HG03196 (cell line): Measurements from ENCODE around the gene METTL9.
"Not testable (repeated sequence)": the region's sequence is repeated elsewhere in the genome, so short reads cannot be mapped to it uniquely, and the experiment has no call there.

Experiments
- ATAC-seq: cut with Tn5 transposase; IDR thresholded peaks from one replicate; pipeline ENCODE4 v1.9.1; 2021; ENCODE audit not compliant: unreplicated experiment

METTL9 gene

DNA sequence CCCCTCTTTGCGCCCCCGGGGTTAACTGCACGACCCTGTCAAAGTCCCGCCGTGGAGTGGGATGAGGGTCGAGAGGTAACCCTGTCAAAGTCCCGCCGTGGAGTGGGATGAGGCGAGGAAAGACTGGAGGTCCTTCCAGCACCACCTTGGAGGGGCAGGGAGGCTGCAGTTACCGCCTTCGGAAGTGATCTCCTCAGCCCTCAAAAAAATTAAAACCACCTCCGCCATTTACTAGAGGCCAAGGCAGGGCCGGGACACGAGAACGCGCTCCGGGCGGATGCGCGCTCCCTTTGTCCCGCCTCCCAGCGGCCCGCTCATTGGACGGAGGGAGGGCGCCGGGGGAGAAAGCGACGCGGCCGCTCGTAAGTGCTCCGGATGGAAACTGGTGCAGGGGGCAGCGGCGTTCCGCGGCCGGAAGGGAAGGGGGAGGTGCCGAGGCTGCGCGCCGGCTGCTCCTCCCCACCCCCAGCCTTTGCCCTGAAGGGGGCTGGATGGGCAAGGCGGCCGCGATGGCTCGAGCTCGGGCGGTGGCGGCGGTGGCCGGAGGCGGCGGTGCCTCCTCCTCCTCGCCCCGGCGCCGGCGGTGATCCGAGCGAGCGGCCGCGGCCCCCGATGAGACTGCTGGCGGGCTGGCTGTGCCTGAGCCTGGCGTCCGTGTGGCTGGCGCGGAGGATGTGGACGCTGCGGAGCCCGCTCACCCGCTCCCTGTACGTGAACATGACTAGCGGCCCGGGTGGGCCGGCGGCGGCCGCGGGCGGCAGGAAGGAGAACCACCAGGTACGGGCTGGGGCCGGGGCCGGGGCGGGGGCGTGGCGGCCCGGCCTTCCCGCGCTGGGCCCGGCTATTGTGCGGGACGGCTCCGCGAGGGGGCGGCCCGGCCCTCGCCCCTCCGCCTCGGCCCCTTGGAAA, at the start of gene METTL9:
Gene METTL9, plus strand, starts transcription at position 456 of the 909 bp plus-strand sequence. Its CDS starts 157 bp downstream, at position 613.
- ATAC-seq: peak; percentile 85

DNA sequence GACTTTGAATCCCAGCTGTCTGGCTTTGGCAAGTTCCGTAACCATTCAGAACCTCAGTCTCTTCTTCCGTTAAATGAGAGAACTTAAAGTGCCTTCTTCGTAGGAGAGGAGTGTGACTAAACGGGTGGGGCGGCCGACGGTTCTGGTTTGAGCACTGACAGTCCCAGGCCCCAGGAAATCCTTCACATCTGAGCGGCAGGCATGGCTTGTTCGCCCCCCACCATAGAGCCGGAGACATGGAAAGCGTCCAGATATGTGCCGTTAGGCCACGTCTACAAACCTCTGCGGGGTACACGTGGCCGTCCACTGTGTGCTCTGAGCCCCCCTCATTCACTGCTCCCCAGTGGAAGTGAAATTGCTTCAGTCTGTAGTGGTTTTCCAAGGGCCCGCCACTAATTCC, 49.4 kb upstream of the METTL9 start:
- not testable (repeated sequence) for ATAC-seq

DNA sequence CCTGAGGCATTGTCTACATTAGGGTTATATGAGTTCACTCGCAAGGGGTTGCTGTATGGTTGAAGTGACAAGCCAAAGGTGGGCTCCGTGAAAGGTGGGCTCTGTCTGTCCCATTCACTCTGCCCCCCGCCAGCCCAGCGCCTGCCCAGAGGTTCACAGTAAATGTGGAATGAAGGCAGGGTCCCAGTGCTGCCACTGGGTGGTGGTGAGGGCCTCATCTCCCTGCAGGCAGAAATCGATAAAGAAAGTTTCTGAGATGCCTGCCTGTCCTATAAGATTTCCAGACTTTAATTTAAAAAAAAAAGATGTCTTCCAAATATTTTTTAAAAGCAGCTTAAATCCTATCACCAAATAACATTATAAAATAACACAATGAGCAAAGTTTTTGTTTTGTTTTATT, 48.9 kb upstream of the METTL9 start:
- ATAC-seq: not testable (repeated sequence)

DNA sequence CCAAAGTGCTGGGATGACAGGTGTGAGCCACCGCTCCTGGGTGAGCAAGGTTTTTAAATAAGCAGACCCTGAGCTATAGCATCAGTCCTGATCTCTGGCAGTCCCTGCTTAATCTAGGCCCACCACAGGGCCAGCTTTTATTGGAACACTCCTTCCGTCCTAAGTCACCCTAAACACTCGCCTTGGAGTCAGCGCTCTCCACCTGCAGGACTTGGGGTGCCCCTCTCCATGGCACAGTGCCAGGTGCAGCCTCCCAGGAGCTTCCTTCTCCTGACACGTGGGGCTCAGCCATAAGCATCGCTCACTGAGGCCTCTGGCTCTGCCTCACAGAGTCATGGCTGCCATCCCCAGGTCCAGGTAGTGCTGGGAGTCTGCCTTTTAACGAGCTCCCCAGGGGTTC, 48.3 kb upstream of the METTL9 start:
- ATAC-seq: not testable (repeated sequence)

DNA sequence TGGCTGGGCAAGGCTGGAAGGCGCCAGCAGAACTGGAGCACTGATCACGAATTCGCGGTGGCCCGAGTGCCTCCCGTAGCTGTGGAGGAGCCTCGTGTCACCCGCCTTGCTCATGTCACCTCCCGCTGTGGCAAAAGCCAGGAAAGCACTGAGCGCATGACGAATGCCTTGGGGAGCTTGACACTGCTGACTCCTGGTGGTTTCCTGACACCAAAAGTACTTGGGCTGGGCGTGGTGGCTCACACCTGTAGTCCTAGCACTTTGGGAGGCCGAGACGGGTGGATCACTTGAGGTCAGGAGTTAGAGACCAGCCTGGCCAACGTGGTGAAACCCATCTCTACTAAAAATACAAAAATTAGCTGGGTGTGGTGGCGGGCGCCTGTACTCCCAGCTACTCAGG, 47.8 kb upstream of the METTL9 start:
- not testable (repeated sequence) for ATAC-seq

DNA sequence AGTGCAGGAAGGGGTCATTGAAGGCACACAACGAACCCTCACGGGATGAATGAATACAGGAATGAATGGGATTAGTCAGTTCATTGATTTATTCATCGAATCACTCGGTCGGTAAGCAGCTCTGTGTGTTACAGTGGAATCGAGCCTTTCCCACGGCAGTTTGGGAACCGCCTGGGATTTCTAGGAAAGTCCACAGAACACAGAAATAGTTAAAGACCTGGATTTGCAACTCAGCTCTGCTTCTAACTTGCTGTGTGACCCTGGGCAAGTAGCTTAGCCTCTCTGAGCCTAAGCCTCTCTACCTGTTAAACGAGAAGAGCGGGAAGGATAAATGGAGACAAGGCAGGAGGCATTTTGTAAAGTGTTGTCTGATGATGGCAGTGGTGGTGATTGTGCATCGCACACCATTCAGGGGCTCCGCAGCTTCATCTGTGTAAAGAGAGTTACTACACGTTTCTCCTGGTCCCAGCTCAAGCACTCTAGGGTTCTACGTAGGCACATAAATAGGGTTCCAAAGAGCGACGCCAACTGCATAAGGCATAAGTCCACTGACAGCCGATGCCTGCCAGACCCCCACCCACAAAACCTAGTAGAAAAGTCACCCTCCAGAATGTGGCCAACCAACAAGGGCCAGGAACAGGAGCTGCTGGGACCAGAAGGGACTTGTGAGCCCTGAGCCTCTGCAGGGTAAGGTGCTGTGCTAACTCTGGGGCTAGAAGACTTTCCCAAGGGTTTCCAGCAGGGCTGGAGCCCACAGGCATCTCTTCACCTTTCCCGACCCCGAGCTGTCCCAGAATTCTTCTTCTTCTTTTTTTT, 45.7 kb upstream of the METTL9 start:
- not testable (repeated sequence) for ATAC-seq

DNA sequence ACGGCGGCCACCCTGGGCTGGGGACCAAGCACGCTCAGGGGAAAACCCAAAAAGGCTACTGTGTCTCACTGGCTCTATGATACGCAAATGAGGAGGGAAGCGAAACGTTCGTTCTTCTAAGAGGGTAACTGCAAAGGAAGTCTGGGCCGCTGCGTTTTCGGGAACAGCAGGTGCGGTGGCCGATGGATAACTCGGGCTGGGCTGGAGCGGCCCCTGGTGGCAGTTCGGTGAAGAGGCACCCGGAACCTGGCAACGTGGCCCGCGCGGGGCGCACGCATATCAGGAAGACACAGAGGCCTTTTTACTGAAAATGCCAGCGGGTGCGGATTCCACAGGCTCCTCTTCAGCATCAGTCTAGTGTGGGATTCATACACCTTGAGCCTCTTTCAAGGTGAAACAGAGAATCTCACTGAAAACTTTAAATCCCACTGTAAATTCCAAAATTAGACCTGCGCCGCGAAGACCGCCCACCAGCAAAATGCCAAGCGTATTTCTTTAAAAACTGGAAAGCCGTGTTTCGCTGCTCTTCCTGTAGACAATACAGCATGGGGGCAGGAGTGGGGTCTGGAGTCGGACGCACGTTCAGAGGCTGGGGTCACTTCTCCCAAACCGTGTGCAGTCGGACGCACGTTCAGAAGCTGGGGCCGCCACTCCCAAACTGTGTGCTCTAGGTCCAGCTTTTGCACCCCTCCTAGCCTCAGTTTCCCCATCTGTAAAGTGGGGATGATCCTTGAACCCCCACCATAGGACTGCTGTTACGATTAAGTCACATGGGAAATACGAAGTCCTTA, 44.4 kb upstream of the METTL9 start:
- peak; percentile 90 for ATAC-seq

DNA sequence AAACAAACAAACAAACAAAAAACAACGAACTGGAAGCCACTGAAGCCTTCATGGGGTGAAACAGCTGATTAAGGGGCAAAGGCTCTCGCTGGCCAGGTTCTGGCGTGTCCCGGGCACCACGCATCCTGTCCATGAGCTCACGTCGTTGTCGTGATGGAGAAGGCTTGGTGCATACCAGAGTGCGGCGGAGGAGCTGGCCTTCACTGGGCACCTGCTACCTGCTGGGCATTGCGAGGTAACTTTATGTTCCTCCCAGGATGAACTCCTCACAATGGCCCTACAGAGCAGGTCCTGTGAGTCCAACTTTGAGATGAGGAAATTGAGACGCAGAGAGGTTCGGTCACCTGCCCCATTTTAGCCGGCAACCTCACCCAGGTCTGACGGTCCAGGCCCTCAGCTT, 43.8 kb upstream of the METTL9 start:
- not testable (repeated sequence) for ATAC-seq

DNA sequence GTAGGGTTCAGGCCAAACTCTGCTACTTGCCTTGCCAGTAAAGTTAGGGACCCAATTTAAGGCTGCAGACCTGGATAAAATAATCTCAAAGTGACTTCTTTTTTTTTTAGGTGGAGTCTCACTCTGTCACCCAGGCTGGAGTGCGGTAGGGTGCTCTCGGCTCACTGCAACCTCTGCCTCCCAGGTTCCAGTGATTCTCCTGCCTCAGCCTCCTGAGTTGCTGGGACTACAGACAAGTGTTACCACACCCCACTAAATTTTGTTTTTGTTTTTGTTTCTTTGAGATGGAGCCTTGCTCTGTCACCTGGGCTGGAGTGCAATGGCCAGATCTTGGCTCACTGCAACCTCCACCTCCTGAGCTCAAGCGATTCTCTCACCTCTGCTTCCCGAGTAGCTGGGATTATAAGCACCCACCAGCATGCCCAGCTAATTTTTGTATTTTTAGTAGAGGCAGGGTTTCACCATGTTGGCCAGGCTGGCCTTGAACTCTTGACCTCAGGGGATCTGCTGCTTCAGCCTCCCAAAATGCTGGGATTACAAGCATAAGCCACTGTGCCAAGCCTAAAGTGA, 43.3 kb upstream of the METTL9 start:
- not testable (repeated sequence) for ATAC-seq

DNA sequence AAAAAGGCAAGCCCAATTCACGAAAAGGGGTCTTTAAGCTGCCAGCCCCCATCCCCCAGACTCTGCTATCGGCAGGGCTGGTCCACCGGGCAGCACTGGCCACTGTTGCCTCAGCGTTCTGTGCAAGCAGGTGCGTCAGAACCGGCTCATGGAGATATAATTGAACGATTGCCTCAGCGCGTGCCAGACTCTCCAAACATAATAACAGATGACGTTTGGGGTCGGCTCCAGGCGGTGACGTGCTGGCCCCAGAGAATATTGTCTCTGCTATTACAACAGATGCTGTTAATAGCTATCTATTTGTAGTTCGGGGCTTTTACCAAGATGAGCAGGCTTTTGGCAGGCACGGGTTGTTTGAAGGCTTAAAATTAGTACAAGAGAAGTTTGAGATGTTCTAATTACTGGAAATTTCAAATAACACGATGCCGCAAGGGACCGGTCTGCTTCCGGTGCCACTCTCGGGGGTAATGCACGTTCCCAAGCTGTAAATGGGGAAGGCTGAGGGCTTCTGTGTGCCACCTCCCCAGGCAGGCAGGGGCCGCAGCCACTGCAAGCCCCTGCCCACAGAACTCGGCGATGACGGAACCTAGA, 42.6 kb upstream of the METTL9 start:
- not testable (repeated sequence) for ATAC-seq

DNA sequence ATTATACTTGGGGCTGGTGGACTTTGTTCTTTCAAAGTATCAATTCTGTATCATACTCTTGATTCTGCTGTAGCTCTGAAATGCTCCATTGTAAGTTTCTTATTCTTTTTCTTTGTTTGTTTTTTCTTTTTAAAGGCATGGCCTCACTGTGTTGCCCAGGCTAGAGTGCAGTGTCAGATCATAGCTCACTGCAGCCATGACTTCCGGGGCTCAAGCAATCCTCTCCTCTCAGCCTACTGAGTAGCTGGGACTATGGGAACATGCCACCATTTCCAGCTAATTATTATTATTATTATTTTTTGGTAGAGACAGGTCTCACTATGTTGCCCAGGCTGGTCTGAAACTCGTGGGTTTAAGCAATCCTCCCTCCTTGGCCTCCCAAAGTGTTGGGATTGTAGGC, 38.9 kb upstream of the METTL9 start:
- no peak for ATAC-seq

DNA sequence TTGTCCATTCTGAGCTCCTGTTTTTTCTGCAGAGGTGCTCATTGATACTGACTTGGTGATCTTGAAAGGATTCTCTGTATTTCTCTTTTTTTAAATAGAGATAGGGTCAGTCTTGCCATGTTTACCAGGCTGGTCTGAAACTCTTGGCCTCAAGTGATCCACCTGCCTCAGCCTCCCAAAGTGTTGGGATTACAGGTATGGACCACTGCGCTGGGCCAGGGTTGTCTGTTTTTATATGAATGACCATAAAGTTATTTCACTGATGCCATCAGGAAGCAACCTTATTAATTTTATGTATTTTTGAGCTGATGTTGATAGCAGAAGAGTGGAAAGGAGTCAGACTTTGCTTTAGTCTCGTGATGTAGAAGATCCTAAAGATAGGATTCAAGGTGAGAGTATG, 35.7 kb upstream of the METTL9 start:
- ATAC-seq: no peak

DNA sequence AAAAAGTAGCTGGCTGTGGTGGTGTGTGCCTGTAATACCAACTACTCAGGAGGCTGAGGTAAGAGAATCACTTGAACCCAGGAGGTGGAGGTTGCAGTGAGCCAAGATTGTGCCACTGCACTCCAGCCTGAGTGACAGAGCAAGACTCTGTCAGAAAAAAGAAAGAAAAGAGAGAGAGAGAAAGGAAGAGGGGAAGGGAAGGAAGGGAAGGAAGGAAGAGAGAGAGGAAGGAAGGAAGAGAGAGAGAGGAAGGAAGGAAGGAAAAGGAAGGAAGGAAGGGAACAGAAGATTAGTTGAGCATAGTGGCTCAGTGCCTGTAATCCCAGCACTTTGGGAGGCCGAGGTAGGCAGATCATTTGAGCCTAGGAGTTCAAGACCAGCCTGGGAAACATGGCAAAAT, 35.0 kb upstream of the METTL9 start:
- not testable (repeated sequence) for ATAC-seq

DNA sequence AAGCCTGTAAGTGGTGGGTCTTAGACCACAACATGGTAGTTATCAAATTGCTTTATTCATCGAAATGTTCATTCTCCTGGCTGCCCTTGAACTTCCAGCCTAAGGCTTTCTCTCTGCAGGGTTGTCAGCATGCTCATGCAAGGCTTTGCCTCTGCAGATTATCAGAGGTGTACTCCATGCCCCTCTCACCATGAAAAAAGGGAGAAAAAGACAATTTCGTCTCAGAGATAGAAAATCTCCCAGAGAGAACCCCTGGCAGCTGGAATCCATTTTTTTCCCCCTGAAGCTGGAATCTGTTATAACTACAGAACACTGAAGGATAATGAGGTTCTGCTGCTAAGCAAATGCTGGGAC, 33.9 kb upstream of the METTL9 start:
- ATAC-seq: no peak

DNA sequence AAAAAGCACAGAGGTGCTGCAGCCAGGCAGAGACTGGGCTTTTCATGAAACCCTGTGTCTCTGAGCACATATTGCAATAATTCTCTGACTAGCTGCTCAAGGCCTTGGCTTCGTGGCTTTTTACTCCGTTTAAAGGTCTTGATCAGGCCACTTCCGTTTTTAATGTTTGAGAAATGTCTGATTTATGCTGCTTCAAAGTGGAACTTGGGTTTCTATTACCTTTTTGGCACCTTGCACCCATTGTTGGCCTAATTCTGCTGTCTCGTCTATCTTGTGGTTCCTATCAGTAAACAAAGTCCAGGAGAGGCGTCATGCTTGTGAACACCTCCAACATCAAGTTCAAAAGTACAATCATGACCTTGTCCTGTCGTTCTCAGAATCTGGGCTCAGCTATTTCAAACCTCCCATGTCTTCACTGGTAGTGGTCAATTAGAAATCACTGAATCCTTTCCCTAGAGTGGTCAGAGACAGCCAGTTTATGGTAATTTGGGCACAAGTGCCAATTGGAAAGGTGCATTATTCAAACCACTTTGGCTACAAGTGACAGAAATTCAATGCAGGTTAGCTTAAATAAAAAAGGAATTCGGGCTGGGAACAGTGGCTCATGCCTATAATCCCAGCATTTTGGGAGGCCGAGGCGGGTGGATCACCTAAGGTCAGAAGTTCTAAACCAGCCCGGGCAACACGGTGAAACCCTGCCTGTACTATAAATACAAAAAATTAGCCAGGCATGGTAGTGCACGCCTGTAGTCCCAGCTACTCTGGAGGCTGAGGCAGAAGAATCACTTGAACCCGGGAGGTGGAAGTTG, 33.3 kb upstream of the METTL9 start:
- ATAC-seq: no peak

DNA sequence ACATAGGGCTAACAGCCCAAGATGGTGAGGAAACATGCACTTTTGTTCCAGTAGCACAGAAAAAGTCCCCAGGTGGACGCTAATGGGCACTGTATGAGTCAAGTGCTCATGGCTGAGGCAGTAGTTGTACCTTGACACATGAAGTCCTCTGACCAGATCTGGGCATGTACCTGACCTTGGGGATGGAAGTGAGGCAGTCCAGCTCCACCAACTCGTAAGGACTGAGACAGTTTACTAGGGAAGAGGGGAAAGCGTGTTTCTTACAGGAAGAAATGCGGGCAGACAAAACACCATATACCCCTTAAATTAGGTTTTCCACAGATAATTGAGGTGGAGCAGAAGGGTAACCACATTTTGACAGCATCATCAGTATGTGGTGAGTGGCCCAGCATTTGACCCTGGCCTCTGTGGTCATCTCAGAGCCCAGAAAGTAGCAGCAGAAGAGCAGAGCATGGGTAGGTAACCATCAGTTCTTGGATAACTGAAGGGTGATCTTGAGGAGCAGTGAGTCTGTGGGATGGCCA, 32.4 kb upstream of the METTL9 start:
- no peak for ATAC-seq

DNA sequence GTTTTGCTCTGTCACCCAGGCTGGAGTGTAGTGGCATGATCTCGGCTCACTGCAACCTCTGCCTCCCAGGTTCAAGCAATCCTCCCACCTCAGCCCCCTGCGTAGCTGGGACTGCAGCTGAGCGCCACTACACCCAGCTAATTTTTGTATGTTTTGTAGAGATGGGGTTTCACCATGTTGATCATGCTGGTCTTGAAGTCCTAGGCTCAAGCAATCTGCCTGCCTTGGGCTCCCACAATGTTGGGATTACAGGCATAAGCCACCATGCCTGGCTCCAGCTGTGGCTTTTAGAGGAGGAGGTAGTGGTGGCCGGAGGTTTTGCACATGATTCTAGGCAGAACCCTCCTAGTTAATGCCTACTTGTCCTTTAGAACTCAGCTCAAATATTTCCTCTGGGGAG, 31.9 kb upstream of the METTL9 start:
- not testable (repeated sequence) for ATAC-seq

DNA sequence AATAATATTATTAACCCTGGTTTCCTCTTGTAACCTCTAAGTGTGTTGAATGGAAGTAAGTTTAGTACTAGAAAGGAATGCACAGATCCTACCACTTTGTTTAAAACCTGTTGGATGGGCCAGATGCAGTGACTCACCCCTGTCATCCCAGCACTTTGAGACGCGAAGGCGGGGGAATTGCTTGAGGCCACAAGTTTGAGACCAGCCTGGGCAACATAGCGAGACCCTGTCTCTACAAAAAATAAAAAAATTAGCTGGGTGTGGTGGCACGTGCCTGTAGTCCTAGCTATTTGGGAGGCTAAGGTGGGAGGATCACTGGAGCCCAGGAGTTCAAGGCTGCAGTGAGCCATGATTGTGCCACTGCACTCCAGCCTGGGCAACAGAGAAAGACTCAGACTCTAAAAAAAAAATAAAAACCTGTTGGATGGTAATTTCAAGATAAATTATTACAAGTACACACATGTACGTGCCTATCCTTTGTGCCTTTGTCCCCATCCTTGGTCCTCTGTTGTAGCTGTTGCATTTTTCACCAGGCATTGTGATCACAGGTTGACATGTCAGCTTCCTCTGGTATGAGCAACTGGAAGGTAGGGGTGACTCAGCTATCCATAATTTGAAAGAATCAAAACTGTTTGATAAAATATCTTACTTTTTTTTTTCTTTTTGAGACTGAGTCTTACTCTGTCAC, 30.7 kb upstream of the METTL9 start:
- ATAC-seq: no peak

DNA sequence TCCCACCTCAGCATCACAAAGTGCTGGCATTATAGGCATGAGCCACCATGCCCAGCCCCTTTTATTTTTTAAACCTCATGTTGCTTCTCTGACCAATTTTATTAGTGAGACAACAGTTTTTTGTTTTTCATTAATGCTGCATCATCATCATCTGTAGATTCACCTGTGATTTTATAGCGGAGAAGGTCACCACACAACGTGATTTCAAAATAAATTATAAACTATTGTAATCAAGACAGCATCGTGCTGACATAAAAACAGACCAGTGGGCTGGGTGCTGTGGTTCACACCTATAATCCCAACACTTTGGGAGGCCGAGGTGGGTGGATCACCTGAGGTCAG, 28.7 kb upstream of the METTL9 start:
- ATAC-seq: no peak
